ENCODE results near the gene SLFNL1. TPM values are rescaled to one million over a fixed set of nuclear protein-coding genes. Genes with fewer than 3 reads are reported as not detected.
A peak's percentile ranks its signal among the peaks of the same experiment; 100 is the strongest.

Gene SLFNL1
- total and polyA plus RNA-seq, 3 experiments from 2014 or later: 0.09 to 0.44 TPM; not detected in 1

- Histone ChIP-seq H3K27ac (ENCODE audit: low read depth, low read length) (no peak overlapping the region), H3K36me3 (ENCODE audit: insufficient read depth, low read length) (peaks cover 4% of the 10 kb centered on the region), H3K9me3 (ENCODE audit: low read length) (no peaks in the 10 kb centered on the region), H3K27me3 (ENCODE audit: insufficient read depth, low read length, poor library complexity, severe bottlenecking) (no peaks in the 10 kb centered on the region), H3K4me3 (ENCODE audit: low read length) (no peak overlapping the region), H3K4me1 (ENCODE audit: insufficient read depth, low read length) (no peaks in the 10 kb centered on the region)
- peak overlapping the region in 4 of 8 donors; percentile 17 to 96 (median 56) for H3K27ac Mint-ChIP-seq
- H3K27me3 Mint-ChIP-seq: no peaks in the 10 kb centered on the region
- peaks cover 0 to 48% (median 12%) of the 10 kb centered on the region in 3 donors for H3K36me3 Mint-ChIP-seq
- ChIA-PET CTCF (interaction anchor here (0.9 to 1.9 kb wide), 2 partner anchors 11 to 23 kb away, joined by 3 to 6 read pairs; no protein-coding TSS in a partner anchor), POLR2A (no interaction called here)
- no peak for DNase-seq
- H3K4me1 Mint-ChIP-seq: peaks cover 12 to 14% (median 12%) of the 10 kb centered on the region in 3 donors
- no peaks in the 10 kb centered on the region for H3K9me3 Mint-ChIP-seq
- no peak overlapping the region for H3K4me3 Mint-ChIP-seq
Observed at GRCh38 chr1:41025979-41026819, 4.7 kb upstream of the SLFNL1 start.

- H3K9me3 ChIP-seq (ENCODE audit: low read length): no peaks in the 10 kb centered on the region
- Mint-ChIP-seq H3K4me1 (peaks cover 12 to 14% (median 12%) of the 10 kb centered on the region in 3 donors), H3K27me3 (no peaks in the 10 kb centered on the region), H3K4me3 (no peak overlapping the region), H3K27ac (peak overlapping the region in 3 of 8 donors; percentile 4 to 36 (median 12)), H3K9me3 (no peaks in the 10 kb centered on the region), H3K36me3 (peaks cover 0 to 39% (median 6%) of the 10 kb centered on the region in 3 donors)
- no peak overlapping the region for H3K27ac ChIP-seq (ENCODE audit: low read depth, low read length)
- peaks cover 4% of the 10 kb centered on the region for H3K36me3 ChIP-seq (ENCODE audit: insufficient read depth, low read length)
- H3K4me1 ChIP-seq (ENCODE audit: insufficient read depth, low read length): no peaks in the 10 kb centered on the region
- no peaks in the 10 kb centered on the region for H3K27me3 ChIP-seq (ENCODE audit: insufficient read depth, low read length, poor library complexity, severe bottlenecking)
- H3K4me3 ChIP-seq (ENCODE audit: low read length): no peak overlapping the region
- ChIA-PET POLR2A (no interaction called here), CTCF (interaction anchor here (1.9 kb wide), 1 partner anchor 21 kb away, joined by 6 read pairs; no protein-coding TSS in a partner anchor)
- DNase-seq: no peak
Observed at GRCh38 chr1:41024953-41025352, 3.4 kb upstream of the SLFNL1 start.

GRCh38 chr1:41023279-41023990 lies 1.9 kb upstream of the SLFNL1 start:
- H3K4me1 ChIP-seq (ENCODE audit: insufficient read depth, low read length): no peaks in the 10 kb centered on the region
- H3K27me3 ChIP-seq (ENCODE audit: insufficient read depth, low read length, poor library complexity, severe bottlenecking): no peaks in the 10 kb centered on the region
- ChIA-PET POLR2A (no interaction called here), CTCF (no interaction called here)
- Mint-ChIP-seq H3K36me3 (peaks cover 0 to 36% (median 6%) of the 10 kb centered on the region in 3 donors), H3K4me1 (peaks cover 12 to 14% (median 12%) of the 10 kb centered on the region in 3 donors), H3K4me3 (no peak overlapping the region), H3K27ac (peak overlapping the region in 5 of 8 donors; percentile 36 to 43 (median 39)), H3K27me3 (peaks cover 0 to 2% of the 10 kb centered on the region in 2 donors), H3K9me3 (no peaks in the 10 kb centered on the region)
- no peak overlapping the region for H3K4me3 ChIP-seq (ENCODE audit: low read length)
- H3K27ac ChIP-seq (ENCODE audit: low read depth, low read length): no peak overlapping the region
- peaks cover 4% of the 10 kb centered on the region for H3K36me3 ChIP-seq (ENCODE audit: insufficient read depth, low read length)
- no peaks in the 10 kb centered on the region for H3K9me3 ChIP-seq (ENCODE audit: low read length)
- DNase-seq: no peak

GRCh38 chr1:41022424-41022823 lies 899 bp upstream of the SLFNL1 start:
- H3K36me3 Mint-ChIP-seq: peaks cover 0 to 32% (median under 1%) of the 10 kb centered on the region in 3 donors
- ChIA-PET CTCF (no interaction called here), POLR2A (no interaction called here)

GRCh38 chr1:41020654-41021053 lies 871 bp downstream of the SLFNL1 start:
- peaks cover 4 to 7% (median 4%) of the 10 kb centered on the region in 3 donors for H3K4me1 Mint-ChIP-seq
- no peaks in the 10 kb centered on the region for H3K36me3 ChIP-seq (ENCODE audit: insufficient read depth, low read length)
- H3K4me3 ChIP-seq (ENCODE audit: low read length): no peak overlapping the region
- H3K36me3 Mint-ChIP-seq: peaks cover 0 to 32% (median 0%) of the 10 kb centered on the region in 3 donors
- H3K4me1 ChIP-seq (ENCODE audit: insufficient read depth, low read length): no peaks in the 10 kb centered on the region
- H3K27ac Mint-ChIP-seq: no peak overlapping the region
- ChIA-PET CTCF (no interaction called here), POLR2A (no interaction called here)
- no peak overlapping the region for H3K27ac ChIP-seq (ENCODE audit: low read depth, low read length)
- H3K9me3 ChIP-seq (ENCODE audit: low read length): no peaks in the 10 kb centered on the region
- H3K4me3 Mint-ChIP-seq: no peak overlapping the region
- no peaks in the 10 kb centered on the region for H3K9me3 Mint-ChIP-seq
- DNase-seq: no peak
- no peaks in the 10 kb centered on the region for H3K27me3 ChIP-seq (ENCODE audit: insufficient read depth, low read length, poor library complexity, severe bottlenecking)
- peaks cover 0 to 2% of the 10 kb centered on the region in 2 donors for H3K27me3 Mint-ChIP-seq

More at GRCh38 chr1:41022424-41022823, 899 bp upstream of the SLFNL1 start:
- H3K9me3 Mint-ChIP-seq: no peaks in the 10 kb centered on the region
- Histone ChIP-seq H3K9me3 (ENCODE audit: low read length) (no peaks in the 10 kb centered on the region), H3K27ac (ENCODE audit: low read depth, low read length) (no peak overlapping the region), H3K4me3 (ENCODE audit: low read length) (no peak overlapping the region), H3K4me1 (ENCODE audit: insufficient read depth, low read length) (no peaks in the 10 kb centered on the region), H3K27me3 (ENCODE audit: insufficient read depth, low read length, poor library complexity, severe bottlenecking) (no peaks in the 10 kb centered on the region), H3K36me3 (ENCODE audit: insufficient read depth, low read length) (peaks cover under 1% of the 10 kb centered on the region)
- H3K27ac Mint-ChIP-seq: peak overlapping the region in 1 of 8 donors; percentile 37
- H3K4me3 Mint-ChIP-seq: no peak overlapping the region
- DNase-seq: no peak
- peaks cover 12 to 14% (median 12%) of the 10 kb centered on the region in 3 donors for H3K4me1 Mint-ChIP-seq
- peaks cover 0 to 2% of the 10 kb centered on the region in 2 donors for H3K27me3 Mint-ChIP-seq

- no peaks in the 10 kb centered on the region for H3K9me3 Mint-ChIP-seq
- no peak overlapping the region for H3K4me3 Mint-ChIP-seq
- peaks cover 0 to 2% of the 10 kb centered on the region in 2 donors for H3K27me3 Mint-ChIP-seq
- no peaks in the 10 kb centered on the region for H3K9me3 ChIP-seq (ENCODE audit: low read length)
- no peak overlapping the region for H3K27ac ChIP-seq (ENCODE audit: low read depth, low read length)
- CTCF ChIA-PET: no interaction called here
- no peaks in the 10 kb centered on the region for H3K27me3 ChIP-seq (ENCODE audit: insufficient read depth, low read length, poor library complexity, severe bottlenecking)
- peaks cover 4 to 7% (median 4%) of the 10 kb centered on the region in 3 donors for H3K4me1 Mint-ChIP-seq
- DNase-seq: no peak
- no peak overlapping the region for H3K4me3 ChIP-seq (ENCODE audit: low read length)
- no peaks in the 10 kb centered on the region for H3K4me1 ChIP-seq (ENCODE audit: insufficient read depth, low read length)
- H3K36me3 ChIP-seq (ENCODE audit: insufficient read depth, low read length): no peaks in the 10 kb centered on the region
- H3K27ac Mint-ChIP-seq: no peak overlapping the region
- H3K36me3 Mint-ChIP-seq: peaks cover 0 to 31% (median 0%) of the 10 kb centered on the region in 3 donors
- POLR2A ChIA-PET: no interaction called here
Observed at GRCh38 chr1:41020109-41020576, 1.4 kb downstream of the SLFNL1 start.

GRCh38 chr1:41019353-41019745 lies 2.2 kb downstream of the SLFNL1 start:
- Mint-ChIP-seq H3K36me3 (peaks cover 0 to 34% (median 3%) of the 10 kb centered on the region in 3 donors), H3K9me3 (no peaks in the 10 kb centered on the region), H3K27ac (peak overlapping the region in 6 of 8 donors; percentile 12 to 85 (median 29)), H3K4me1 (peaks cover 8 to 14% (median 12%) of the 10 kb centered on the region in 3 donors), H3K4me3 (peak overlapping the region in 1 of 7 donors; percentile 23), H3K27me3 (peaks cover 0 to 2% of the 10 kb centered on the region in 2 donors)
- ChIA-PET CTCF (no interaction called here), POLR2A (no interaction called here)
- Histone ChIP-seq H3K36me3 (ENCODE audit: insufficient read depth, low read length) (no peaks in the 10 kb centered on the region), H3K27me3 (ENCODE audit: insufficient read depth, low read length, poor library complexity, severe bottlenecking) (no peaks in the 10 kb centered on the region), H3K4me1 (ENCODE audit: insufficient read depth, low read length) (no peaks in the 10 kb centered on the region), H3K9me3 (ENCODE audit: low read length) (no peaks in the 10 kb centered on the region), H3K4me3 (ENCODE audit: low read length) (no peak overlapping the region), H3K27ac (ENCODE audit: low read depth, low read length) (no peak overlapping the region)
- DNase-seq: no peak

- H3K27ac Mint-ChIP-seq: peak overlapping the region in 1 of 8 donors; percentile 63
- H3K27me3 Mint-ChIP-seq: peaks cover 0 to 2% of the 10 kb centered on the region in 2 donors
- H3K4me3 Mint-ChIP-seq: no peak overlapping the region
- H3K9me3 Mint-ChIP-seq: no peaks in the 10 kb centered on the region
- no peaks in the 10 kb centered on the region for H3K9me3 ChIP-seq (ENCODE audit: low read length)
- no peaks in the 10 kb centered on the region for H3K36me3 ChIP-seq (ENCODE audit: insufficient read depth, low read length)
- POLR2A ChIA-PET: no interaction called here
- peaks cover 0 to 38% (median 3%) of the 10 kb centered on the region in 3 donors for H3K36me3 Mint-ChIP-seq
- H3K4me1 ChIP-seq (ENCODE audit: insufficient read depth, low read length): no peaks in the 10 kb centered on the region
- no peak for DNase-seq
- H3K4me1 Mint-ChIP-seq: peaks cover 8 to 20% (median 14%) of the 10 kb centered on the region in 3 donors
- H3K4me3 ChIP-seq (ENCODE audit: low read length): no peak overlapping the region
- H3K27me3 ChIP-seq (ENCODE audit: insufficient read depth, low read length, poor library complexity, severe bottlenecking): no peaks in the 10 kb centered on the region
- no peak overlapping the region for H3K27ac ChIP-seq (ENCODE audit: low read depth, low read length)
- CTCF ChIA-PET: no interaction called here
Observed at GRCh38 chr1:41018018-41018410, 3.5 kb downstream of the SLFNL1 start.
